Measurements from ENCODE around the gene MSANTD7.
A peak's percentile ranks its signal among the peaks of the same experiment; 100 is the strongest.
"Not testable (repeated sequence)": the region's sequence is repeated elsewhere in the genome, so short reads cannot be mapped to it uniquely, and the experiment has no call there.

Gene MSANTD7

DNA sequence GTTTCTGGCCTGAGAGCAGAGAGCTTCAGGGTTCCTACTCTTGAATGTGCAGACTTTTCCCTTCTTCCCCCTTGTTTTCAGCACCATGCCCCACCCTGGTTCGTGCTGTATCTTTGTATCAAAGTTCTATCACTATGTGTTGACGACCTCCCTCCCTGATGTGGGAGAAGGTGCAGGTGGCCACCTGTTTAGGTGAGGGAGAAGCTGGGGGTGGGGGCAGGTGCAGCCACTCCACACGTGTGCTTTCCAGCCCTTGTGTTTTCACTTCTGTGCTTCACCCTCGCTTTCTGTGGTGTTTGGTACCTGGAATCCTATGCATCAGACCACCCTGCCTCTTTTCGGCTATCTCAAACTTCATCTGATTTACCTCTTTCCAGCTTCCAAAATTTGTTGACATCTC, 20.9 kb downstream of the MSANTD7 start:
- peaks cover 62% of the 10 kb centered on the region for H3K36me3 ChIP-seq (ENCODE audit: low read depth)
- ATAC-seq (ENCODE audit: low read depth) = no peak

DNA sequence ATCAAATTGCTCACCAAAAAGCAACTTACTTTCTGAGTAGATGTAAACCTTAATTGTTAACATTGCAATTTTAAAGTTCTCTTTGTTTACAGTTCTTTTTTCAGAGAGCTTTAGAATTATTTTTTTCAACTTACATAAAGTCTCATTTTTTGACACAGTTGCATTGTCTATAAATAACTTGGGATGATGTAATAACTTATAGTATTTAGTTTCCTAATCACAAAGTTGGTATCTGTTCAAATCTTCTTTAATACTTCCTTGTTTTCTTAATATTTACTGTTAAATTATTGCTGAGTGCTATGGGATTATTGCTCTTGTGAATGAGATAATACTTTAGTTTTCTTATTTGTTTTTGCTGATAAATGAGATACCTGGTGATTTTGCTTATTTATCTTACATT, 21.7 kb downstream of the MSANTD7 start:
- no peak overlapping the region for H3K4me3 ChIP-seq (ENCODE audit: severe bottlenecking)
- H3K4me1 ChIP-seq (ENCODE audit: insufficient read depth, poor library complexity, severe bottlenecking) = no peaks in the 10 kb centered on the region
- DNase-seq (ENCODE audit: low spot score) = no peak
- H3K27me3 ChIP-seq (ENCODE audit: insufficient read depth, poor library complexity, severe bottlenecking) = no peaks in the 10 kb centered on the region
- H3K27ac ChIP-seq (ENCODE audit: poor library complexity, severe bottlenecking) = no peak overlapping the region
- TF ChIP-seq, protein P1, sequence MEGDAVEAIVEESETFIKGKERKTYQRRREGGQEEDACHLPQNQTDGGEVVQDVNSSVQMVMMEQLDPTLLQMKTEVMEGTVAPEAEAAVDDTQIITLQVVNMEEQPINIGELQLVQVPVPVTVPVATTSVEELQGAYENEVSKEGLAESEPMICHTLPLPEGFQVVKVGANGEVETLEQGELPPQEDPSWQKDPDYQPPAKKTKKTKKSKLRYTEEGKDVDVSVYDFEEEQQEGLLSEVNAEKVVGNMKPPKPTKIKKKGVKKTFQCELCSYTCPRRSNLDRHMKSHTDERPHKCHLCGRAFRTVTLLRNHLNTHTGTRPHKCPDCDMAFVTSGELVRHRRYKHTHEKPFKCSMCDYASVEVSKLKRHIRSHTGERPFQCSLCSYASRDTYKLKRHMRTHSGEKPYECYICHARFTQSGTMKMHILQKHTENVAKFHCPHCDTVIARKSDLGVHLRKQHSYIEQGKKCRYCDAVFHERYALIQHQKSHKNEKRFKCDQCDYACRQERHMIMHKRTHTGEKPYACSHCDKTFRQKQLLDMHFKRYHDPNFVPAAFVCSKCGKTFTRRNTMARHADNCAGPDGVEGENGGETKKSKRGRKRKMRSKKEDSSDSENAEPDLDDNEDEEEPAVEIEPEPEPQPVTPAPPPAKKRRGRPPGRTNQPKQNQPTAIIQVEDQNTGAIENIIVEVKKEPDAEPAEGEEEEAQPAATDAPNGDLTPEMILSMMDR (IDR thresholded peaks at IDR 0.05; ENCODE audit: poor library complexity, severe bottlenecking) = no peak
- peaks cover 55% of the 10 kb centered on the region for H3K36me3 ChIP-seq (ENCODE audit: low read depth)
- no peaks in the 10 kb centered on the region for H3K9me3 ChIP-seq (ENCODE audit: severe bottlenecking)
- no peak for ATAC-seq (ENCODE audit: low read depth)

More for the DNA sequence above, 20.9 kb downstream of the MSANTD7 start:
- no peaks in the 10 kb centered on the region for H3K9me3 ChIP-seq (ENCODE audit: severe bottlenecking)
- DNase-seq (ENCODE audit: low spot score) = no peak
- no peak overlapping the region for H3K27ac ChIP-seq (ENCODE audit: poor library complexity, severe bottlenecking)
- no peaks in the 10 kb centered on the region for H3K27me3 ChIP-seq (ENCODE audit: insufficient read depth, poor library complexity, severe bottlenecking)
- H3K4me1 ChIP-seq (ENCODE audit: insufficient read depth, poor library complexity, severe bottlenecking) = no peaks in the 10 kb centered on the region
- TF ChIP-seq, protein P1 (IDR thresholded peaks at IDR 0.05; ENCODE audit: poor library complexity, severe bottlenecking) = no peak
- H3K4me3 ChIP-seq (ENCODE audit: severe bottlenecking) = no peak overlapping the region

DNA sequence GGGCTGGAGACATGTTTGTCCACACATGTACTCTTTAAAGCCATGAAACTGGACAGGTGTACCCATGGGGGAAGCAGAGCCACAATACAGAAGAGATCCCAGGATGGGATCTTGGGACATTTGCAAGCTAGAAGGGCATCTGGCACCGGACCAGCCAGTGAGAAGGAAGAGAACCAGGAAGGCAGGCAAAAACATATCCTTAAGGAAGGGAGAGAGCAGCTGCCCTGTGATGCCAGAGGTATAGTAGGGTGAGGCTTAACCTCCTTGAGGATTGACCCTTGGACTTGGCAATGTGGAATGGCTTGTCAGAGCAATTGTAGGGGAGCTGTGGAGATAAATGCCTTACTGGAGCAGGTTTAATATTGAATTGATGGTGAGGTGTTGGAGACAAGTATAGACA, 22.7 kb downstream of the MSANTD7 start:
- no peak overlapping the region for H3K4me3 ChIP-seq (ENCODE audit: severe bottlenecking)
- ATAC-seq (ENCODE audit: low read depth) (no peak), DNase-seq (ENCODE audit: low spot score) (no peak)
- H3K36me3 ChIP-seq (ENCODE audit: low read depth) = peaks cover 49% of the 10 kb centered on the region
- H3K27me3 ChIP-seq (ENCODE audit: insufficient read depth, poor library complexity, severe bottlenecking) = no peaks in the 10 kb centered on the region
- no peaks in the 10 kb centered on the region for H3K4me1 ChIP-seq (ENCODE audit: insufficient read depth, poor library complexity, severe bottlenecking)
- no peak overlapping the region for H3K27ac ChIP-seq (ENCODE audit: poor library complexity, severe bottlenecking)
- no peaks in the 10 kb centered on the region for H3K9me3 ChIP-seq (ENCODE audit: severe bottlenecking)
- TF ChIP-seq, protein P1 (IDR thresholded peaks at IDR 0.05; ENCODE audit: poor library complexity, severe bottlenecking) = no peak

GRCh38 chr10:14864466-14864865, 26.4 kb downstream of the MSANTD7 start:
- H3K9me3 ChIP-seq (ENCODE audit: severe bottlenecking); H3K27me3 ChIP-seq (ENCODE audit: insufficient read depth, poor library complexity, severe bottlenecking); DNase-seq (ENCODE audit: low spot score); H3K4me1 ChIP-seq (ENCODE audit: insufficient read depth, poor library complexity, severe bottlenecking); H3K27ac ChIP-seq (ENCODE audit: poor library complexity, severe bottlenecking); H3K4me3 ChIP-seq (ENCODE audit: severe bottlenecking); ATAC-seq (ENCODE audit: low read depth): not testable (repeated sequence)
- H3K36me3 ChIP-seq (ENCODE audit: low read depth) = peaks cover 54% of the 10 kb centered on the region

DNA sequence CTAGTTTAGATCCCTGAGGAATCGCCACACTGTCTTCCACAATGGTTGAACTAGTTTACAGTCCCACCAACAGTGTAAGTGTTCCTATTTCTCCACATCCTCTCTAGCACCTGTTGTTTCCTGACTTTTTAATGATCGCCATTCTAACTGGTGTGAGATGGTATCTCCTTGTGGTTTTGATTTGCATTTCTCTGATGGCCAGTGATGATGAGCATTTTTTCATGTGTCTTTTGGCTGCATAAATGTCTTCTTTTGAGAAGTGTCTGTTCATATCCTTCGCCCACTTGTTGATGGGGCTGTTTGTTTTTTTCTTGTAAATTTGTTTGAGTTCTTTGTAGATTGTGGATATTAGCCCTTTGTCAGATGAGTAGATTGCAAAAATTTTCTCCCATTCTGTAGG, 26.8 kb downstream of the MSANTD7 start:
- DNase-seq (ENCODE audit: low spot score); ATAC-seq (ENCODE audit: low read depth); H3K9me3 ChIP-seq (ENCODE audit: severe bottlenecking); H3K4me3 ChIP-seq (ENCODE audit: severe bottlenecking); H3K27me3 ChIP-seq (ENCODE audit: insufficient read depth, poor library complexity, severe bottlenecking); H3K27ac ChIP-seq (ENCODE audit: poor library complexity, severe bottlenecking); H3K4me1 ChIP-seq (ENCODE audit: insufficient read depth, poor library complexity, severe bottlenecking): not testable (repeated sequence)
- peaks cover 54% of the 10 kb centered on the region for H3K36me3 ChIP-seq (ENCODE audit: low read depth)

- Histone ChIP-seq H3K36me3 (ENCODE audit: low read depth) (peaks cover 45% of the 10 kb centered on the region), H3K27me3 (ENCODE audit: insufficient read depth, poor library complexity, severe bottlenecking) (no peaks in the 10 kb centered on the region), H3K4me1 (ENCODE audit: insufficient read depth, poor library complexity, severe bottlenecking) (peaks cover 13% of the 10 kb centered on the region), H3K27ac (ENCODE audit: poor library complexity, severe bottlenecking) (peak overlapping the region; percentile 12), H3K4me3 (ENCODE audit: severe bottlenecking) (no peak overlapping the region), H3K9me3 (ENCODE audit: severe bottlenecking) (no peaks in the 10 kb centered on the region)
- TF ChIP-seq, protein P1 (IDR thresholded peaks at IDR 0.05; ENCODE audit: poor library complexity, severe bottlenecking) = no peak
- no peak for DNase-seq (ENCODE audit: low spot score)
- ATAC-seq (ENCODE audit: low read depth) = peak; percentile 37
Measured at GRCh38 chr10:14873090-14873760, 35.1 kb downstream of the MSANTD7 start.
